Measurements from ENCODE around the gene CHD9.

- TF ChIP-seq POLR2A (IDR thresholded peaks at IDR 0.05) (no peak), CTCF (IDR thresholded peaks at IDR 0.05) (no peak), POLR2AphosphoS5 (IDR thresholded peaks at IDR 0.05) (no peak)
Measured at GRCh38 chr16:53320992-53321391, 266.2 kb downstream of the CHD9 start.

Data from prostate gland (tissue), 2 donors.